Mononuclear cell (primary cell): ENCODE data around the gene IQCF6. TPM values are rescaled to one million over a fixed set of nuclear protein-coding genes. Genes with fewer than 3 reads are reported as not detected.
"Not testable (repeated sequence)": the region's sequence is repeated elsewhere in the genome, so short reads cannot be mapped to it uniquely, and the experiment has no call there.

Source experiments
- H3K27me3 ChIP-seq: 2 replicates; pipeline ENCODE4 v1.6.0; 2011; ENCODE audit warnings: low read length, control low read depth; ENCODE audit not compliant: insufficient read depth
- H3K4me1 ChIP-seq: 2 replicates; pipeline ENCODE4 v1.5.1; 2011; ENCODE audit warnings: mild to moderate bottlenecking, low read length, control low read depth; ENCODE audit not compliant: insufficient read depth
- H3K4me3 ChIP-seq: 2 replicates; pipeline ENCODE4 v1.5.1; 2011; ENCODE audit warnings: mild to moderate bottlenecking, low read length, moderate library complexity
- H3K9me3 ChIP-seq: 2 replicates; pipeline ENCODE4 v1.5.1; 2011; ENCODE audit warnings: low read depth, mild to moderate bottlenecking, control low read depth, low read length
- total RNA-seq: library from RNA; depleted of rRNA; stranded (reverse); fragments of >200 nt; gene quantifications from one replicate; pipeline ENCODE4 v1.2.3, GENCODE V29; 2012

Gene IQCF6
- total RNA-seq, 1 donor, result not detected

GRCh38 chr3:51794206-51794605, 15.2 kb upstream of the IQCF6 start:
- H3K27me3 ChIP-seq, result no peaks in the 10 kb centered on the region
- no peak overlapping the region for H3K4me3 ChIP-seq
- no peaks in the 10 kb centered on the region for H3K9me3 ChIP-seq
- no peaks in the 10 kb centered on the region for H3K4me1 ChIP-seq

GRCh38 chr3:51792206-51792605, 13.2 kb upstream of the IQCF6 start:
- Histone ChIP-seq H3K4me1 (no peaks in the 10 kb centered on the region), H3K9me3 (no peaks in the 10 kb centered on the region), H3K4me3 (no peak overlapping the region), H3K27me3 (no peaks in the 10 kb centered on the region)

DNA sequence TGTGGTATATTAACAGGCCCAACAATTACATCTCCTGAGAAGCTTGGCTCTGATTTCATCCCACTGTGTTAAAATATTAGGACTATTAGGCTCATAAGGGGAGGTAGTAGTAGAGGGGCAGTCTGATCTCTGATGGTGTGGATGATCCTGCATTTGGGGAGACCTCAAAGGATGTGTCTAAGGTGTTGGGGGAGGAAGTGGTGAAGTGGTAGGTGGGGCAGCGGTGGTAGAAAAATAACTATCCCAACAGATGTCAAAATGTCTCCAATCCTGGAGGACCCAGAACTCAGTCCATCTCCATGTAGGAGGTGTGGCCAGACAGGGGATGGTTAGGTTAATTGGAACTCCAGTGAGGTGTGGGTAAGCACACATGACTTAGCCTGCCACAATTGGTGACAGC, 10.4 kb upstream of the IQCF6 start:
- Histone ChIP-seq H3K9me3 (no peaks in the 10 kb centered on the region), H3K4me1 (no peaks in the 10 kb centered on the region), H3K27me3 (peaks cover 5% of the 10 kb centered on the region), H3K4me3 (no peak overlapping the region)

DNA sequence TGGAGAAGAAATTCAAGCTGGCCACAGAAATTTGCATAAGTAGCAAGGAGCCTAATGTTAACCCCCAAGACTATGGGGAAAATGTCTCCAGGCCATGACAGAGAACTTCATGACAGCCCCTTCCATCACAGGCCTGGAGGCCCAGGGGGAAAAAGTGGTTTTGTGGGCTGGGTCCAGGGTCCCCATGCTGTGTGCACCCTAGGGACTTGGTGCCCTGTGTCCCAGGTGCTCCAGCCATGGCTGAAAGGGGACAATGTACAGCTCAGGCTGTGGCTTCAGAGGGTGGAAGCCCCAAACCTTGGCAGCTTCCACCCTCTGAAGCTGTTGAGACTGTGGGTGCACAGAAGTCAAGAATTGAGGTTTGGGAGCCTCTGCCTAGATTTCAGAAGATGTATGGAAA, 8.5 kb upstream of the IQCF6 start:
- not testable (repeated sequence) for H3K9me3 ChIP-seq, H3K4me1 ChIP-seq

GRCh38 chr3:51786267-51786666, 7.2 kb upstream of the IQCF6 start:
- Histone ChIP-seq H3K4me3 (no peak overlapping the region), H3K27me3 (peaks cover 8% of the 10 kb centered on the region), H3K9me3 (no peaks in the 10 kb centered on the region), H3K4me1 (no peaks in the 10 kb centered on the region)

More for the DNA sequence above, 8.5 kb upstream of the IQCF6 start:
- not testable (repeated sequence) for H3K4me3 ChIP-seq, H3K27me3 ChIP-seq

DNA sequence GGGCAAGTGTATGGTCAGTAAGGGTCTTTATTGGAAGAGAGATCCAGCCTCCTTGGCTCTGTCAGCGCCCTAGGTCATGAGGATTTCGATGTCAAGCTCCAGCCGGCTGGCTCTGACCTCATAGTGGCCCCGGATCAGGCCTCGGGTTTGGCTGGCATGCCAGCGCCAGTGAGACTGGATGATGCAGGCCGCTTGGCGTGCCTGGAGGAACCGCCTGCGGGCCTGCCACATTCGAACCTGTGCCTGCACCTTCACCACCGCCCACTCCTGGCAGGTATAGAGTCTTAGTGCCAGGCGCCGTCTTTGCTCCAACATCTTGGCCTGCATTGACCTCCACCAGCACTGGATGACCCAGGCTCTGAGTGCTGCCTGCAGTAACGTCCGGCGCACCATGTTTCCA, 483 bp downstream of the IQCF6 start:
- peaks cover 8% of the 10 kb centered on the region for H3K27me3 ChIP-seq
- H3K4me3 ChIP-seq, result no peak overlapping the region
- H3K9me3 ChIP-seq, result no peaks in the 10 kb centered on the region
- no peaks in the 10 kb centered on the region for H3K4me1 ChIP-seq

- Histone ChIP-seq H3K9me3 (no peaks in the 10 kb centered on the region), H3K27me3 (peaks cover 10% of the 10 kb centered on the region), H3K4me1 (no peaks in the 10 kb centered on the region), H3K4me3 (no peak overlapping the region)
These were observed 1.1 kb downstream of the IQCF6 start for GRCh38 chr3:51777985-51778384.

DNA sequence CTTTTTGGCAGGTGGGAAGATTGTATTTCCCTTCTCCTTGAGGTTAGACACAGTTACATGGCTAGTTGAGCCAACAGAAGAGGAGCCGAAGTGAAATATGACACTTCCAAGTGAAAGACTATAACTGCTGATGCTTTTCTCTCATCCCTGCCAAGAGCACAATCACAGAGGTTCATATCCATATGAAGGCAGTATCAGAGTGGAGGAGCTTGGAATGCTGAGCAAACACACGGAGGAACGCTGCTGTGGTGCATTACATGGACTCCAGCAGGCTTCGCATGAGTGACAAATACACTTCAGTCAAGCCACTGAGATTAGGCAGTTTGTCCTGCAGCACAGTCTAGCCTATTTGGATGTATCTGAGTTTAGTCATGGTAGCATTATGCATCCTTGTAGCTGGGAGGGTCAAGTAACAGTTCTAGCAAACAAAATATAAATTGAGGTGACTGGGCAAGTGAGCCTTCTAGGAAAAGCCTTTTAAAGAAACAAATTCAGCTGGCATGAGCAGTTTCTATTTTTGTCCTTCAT, 5.4 kb downstream of the IQCF6 start:
- H3K27me3 ChIP-seq, result peaks cover 15% of the 10 kb centered on the region
- H3K4me1 ChIP-seq, result no peaks in the 10 kb centered on the region
- H3K4me3 ChIP-seq, result no peak overlapping the region
- no peaks in the 10 kb centered on the region for H3K9me3 ChIP-seq

GRCh38 chr3:51759203-51759602, 19.8 kb downstream of the IQCF6 start:
- Histone ChIP-seq H3K27me3 (peaks cover 6% of the 10 kb centered on the region), H3K4me3 (no peak overlapping the region), H3K9me3 (peaks cover 16% of the 10 kb centered on the region)

GRCh38 chr3:51753763-51754750, 25.0 kb downstream of the IQCF6 start:
- H3K4me1 ChIP-seq, H3K9me3 ChIP-seq, H3K27me3 ChIP-seq, H3K4me3 ChIP-seq: not testable (repeated sequence)

More at GRCh38 chr3:51759203-51759602, 19.8 kb downstream of the IQCF6 start:
- no peaks in the 10 kb centered on the region for H3K4me1 ChIP-seq

DNA sequence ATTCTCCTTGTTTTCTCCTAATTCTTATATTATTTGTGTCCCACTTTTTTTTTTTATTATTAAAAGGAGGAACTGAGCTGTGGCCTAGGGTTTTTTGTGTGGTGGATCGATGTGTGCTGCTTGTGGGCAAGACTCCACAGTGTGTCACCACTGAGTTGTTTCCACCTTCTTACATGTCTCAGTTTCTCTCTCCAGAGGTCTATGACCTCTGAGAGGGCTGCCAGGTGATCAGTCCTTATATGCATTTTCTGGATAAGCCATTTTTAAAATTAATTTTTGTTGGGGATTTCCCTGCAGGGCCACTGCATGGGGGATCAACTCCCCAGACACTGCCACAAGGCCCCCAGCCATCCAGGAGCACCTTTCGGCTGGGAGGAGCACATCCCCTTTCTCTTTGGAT, 27.8 kb downstream of the IQCF6 start:
- Histone ChIP-seq H3K4me3 (no peak overlapping the region), H3K9me3 (no peaks in the 10 kb centered on the region), H3K4me1 (no peaks in the 10 kb centered on the region), H3K27me3 (no peaks in the 10 kb centered on the region)

DNA sequence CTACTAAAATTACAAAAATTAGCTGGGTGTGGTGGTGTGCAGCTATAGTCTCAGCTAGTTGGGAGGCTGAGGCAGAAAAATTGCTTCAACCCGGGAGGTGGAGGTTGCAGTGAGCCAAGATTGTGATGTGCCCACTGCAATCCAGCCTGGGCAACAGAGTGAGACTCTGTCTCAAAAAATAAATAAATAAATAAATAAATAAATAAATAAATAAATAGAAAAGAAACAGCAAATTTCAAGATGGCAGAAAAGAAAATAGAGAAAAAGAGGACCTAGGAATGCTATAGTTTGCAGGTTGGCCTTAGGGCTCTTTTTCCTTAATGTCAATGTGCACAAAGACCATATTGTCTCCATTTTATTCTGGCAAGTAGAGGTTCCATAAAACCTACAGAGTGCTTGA, 28.2 kb downstream of the IQCF6 start:
- no peaks in the 10 kb centered on the region for H3K27me3 ChIP-seq
- H3K4me1 ChIP-seq, result no peaks in the 10 kb centered on the region

DNA sequence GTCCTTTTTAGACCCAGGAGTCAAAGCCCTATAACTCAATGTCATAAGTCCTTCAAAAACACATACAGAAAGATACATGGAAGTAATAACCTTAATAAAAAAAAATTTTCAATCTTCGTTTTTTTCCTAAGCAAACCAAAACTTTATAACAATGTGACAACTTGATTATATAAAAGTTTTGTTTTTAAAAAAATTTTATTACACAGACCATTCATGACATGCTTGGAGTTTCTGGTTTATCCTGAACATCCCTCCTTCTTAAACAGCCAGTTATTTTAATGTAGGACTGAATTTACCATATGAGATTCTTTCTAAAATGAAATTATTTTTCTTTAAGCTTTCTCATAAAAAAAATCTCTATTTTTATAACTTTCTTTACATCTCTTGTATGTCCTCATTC, 30.7 kb downstream of the IQCF6 start:
- Histone ChIP-seq H3K9me3 (no peaks in the 10 kb centered on the region), H3K4me3 (no peak overlapping the region), H3K4me1 (peaks cover 3% of the 10 kb centered on the region), H3K27me3 (no peaks in the 10 kb centered on the region)

More for the DNA sequence above, 28.2 kb downstream of the IQCF6 start:
- H3K4me3 ChIP-seq, result no peak overlapping the region
- H3K9me3 ChIP-seq, result no peaks in the 10 kb centered on the region

DNA sequence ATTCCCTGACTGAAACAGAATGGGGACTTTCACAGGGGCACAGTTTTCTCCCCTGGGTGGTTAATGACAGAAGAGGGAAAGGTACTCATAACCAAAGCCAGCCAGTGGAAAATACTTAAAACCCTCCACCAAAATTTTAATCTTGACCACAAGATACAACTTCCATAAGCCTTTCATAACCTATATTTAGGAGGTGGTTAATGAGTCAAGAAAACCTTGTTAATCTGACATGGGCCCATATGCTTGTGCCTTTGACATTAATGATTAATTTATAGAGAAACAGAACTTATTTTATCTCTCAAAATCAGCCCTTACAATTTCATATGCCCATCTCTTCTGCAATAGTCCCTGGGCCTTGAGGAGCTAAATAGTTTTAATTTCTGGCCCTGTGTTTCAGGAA, 31.2 kb downstream of the IQCF6 start:
- peaks cover 8% of the 10 kb centered on the region for H3K4me1 ChIP-seq
- no peaks in the 10 kb centered on the region for H3K9me3 ChIP-seq
- no peak overlapping the region for H3K4me3 ChIP-seq
- no peaks in the 10 kb centered on the region for H3K27me3 ChIP-seq

DNA sequence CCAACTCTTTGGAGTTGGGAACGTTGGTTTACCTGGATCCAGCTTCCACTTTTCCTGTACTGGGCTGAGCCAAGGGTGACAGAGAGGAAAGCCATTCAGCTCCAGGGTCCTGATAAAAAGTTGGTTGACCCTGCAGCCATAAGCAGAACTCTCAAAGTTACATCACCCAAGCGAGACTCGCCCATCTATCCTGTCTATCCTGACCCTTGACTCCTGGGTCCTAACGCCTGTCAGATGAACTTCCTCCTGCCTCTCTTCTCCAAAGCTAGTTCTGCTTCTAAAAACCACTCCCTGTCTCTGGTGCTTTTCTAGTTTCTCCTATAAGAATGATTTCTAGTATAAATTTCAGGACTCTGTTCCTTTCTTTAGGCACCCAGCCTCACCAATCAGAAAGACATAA, 36.1 kb downstream of the IQCF6 start:
- not testable (repeated sequence) for H3K9me3 ChIP-seq, H3K4me3 ChIP-seq, H3K27me3 ChIP-seq
- peaks cover 34% of the 10 kb centered on the region for H3K4me1 ChIP-seq

GRCh38 chr3:51742320-51742719, 36.7 kb downstream of the IQCF6 start:
- H3K27me3 ChIP-seq, H3K4me3 ChIP-seq, H3K9me3 ChIP-seq: not testable (repeated sequence)
- peaks cover 34% of the 10 kb centered on the region for H3K4me1 ChIP-seq
